IMR-90 (cell line): ENCODE measurements around the gene TNFRSF18.

Experiments
- BHLHE40 ChIP-seq: fragments of 150-350 bp; IDR thresholded peaks from 2 replicates; pipeline ENCODE4 v1.6.1; 2016; ENCODE audit warnings: mild to moderate bottlenecking, low read depth, low read length
- CEBPB ChIP-seq: IDR thresholded peaks from 2 replicates; pipeline ENCODE4 v1.6.1; 2012; ENCODE audit warnings: low read depth, low read length, improper control_type of control experiment
- CHD1 ChIP-seq: IDR thresholded peaks from 2 replicates; pipeline ENCODE4 v1.6.1; 2012; ENCODE audit warnings: low read depth, low read length, improper control_type of control experiment
- FOS ChIP-seq: fragments of 150-350 bp; IDR thresholded peaks from 2 replicates; pipeline ENCODE4 v1.6.1; 2016; ENCODE audit warnings: low read depth, low read length
- MAFK ChIP-seq: IDR thresholded peaks from 2 replicates; pipeline ENCODE4 v1.6.1; 2012; ENCODE audit warnings: low read depth, low read length, improper control_type of control experiment
- MAZ ChIP-seq: IDR thresholded peaks from 2 replicates; pipeline ENCODE4 v1.6.1; 2012; ENCODE audit warnings: low read depth, mild to moderate bottlenecking, low read length, improper control_type of control experiment, moderate library complexity, borderline replicate concordance
- MXI1 ChIP-seq: IDR thresholded peaks from 2 replicates; pipeline ENCODE4 v1.6.1; 2012; ENCODE audit warnings: low read depth, mild to moderate bottlenecking, low read length, moderate library complexity, borderline replicate concordance
- POLR2A ChIP-seq: IDR thresholded peaks from 2 replicates; pipeline ENCODE4 v1.6.1; 2012; ENCODE audit warnings: mild to moderate bottlenecking, low read depth, low read length
- RAD21 ChIP-seq: IDR thresholded peaks from 2 replicates; pipeline ENCODE4 v1.6.1; 2012; ENCODE audit warnings: low read length, improper control_type of control experiment
- RFX5 ChIP-seq: IDR thresholded peaks from 2 replicates; pipeline ENCODE4 v1.8.0; 2012; ENCODE audit warnings: low read depth, mild to moderate bottlenecking, low read length, moderate library complexity
- USF2 ChIP-seq: fragments of 150-350 bp; IDR thresholded peaks from 2 replicates; pipeline ENCODE4 v1.6.1; 2017; ENCODE audit warnings: mild to moderate bottlenecking, antibody characterized with exemption, low read length, low read depth
- TF ChIP-seq, protein P1 (sequence below): conservative IDR thresholded peaks from 2 replicates; pipeline ENCODE4 v1.5.1; 2012; ENCODE audit warnings: mild to moderate bottlenecking, low read depth, low read length, improper control_type of control experiment
- TF ChIP-seq, protein P2 (sequence below): fragments of 150-350 bp; IDR thresholded peaks from 2 replicates; pipeline ENCODE4 v1.6.1; 2016; ENCODE audit warnings: low read depth, mild to moderate bottlenecking, low read length, moderate library complexity, borderline replicate concordance

DNA sequence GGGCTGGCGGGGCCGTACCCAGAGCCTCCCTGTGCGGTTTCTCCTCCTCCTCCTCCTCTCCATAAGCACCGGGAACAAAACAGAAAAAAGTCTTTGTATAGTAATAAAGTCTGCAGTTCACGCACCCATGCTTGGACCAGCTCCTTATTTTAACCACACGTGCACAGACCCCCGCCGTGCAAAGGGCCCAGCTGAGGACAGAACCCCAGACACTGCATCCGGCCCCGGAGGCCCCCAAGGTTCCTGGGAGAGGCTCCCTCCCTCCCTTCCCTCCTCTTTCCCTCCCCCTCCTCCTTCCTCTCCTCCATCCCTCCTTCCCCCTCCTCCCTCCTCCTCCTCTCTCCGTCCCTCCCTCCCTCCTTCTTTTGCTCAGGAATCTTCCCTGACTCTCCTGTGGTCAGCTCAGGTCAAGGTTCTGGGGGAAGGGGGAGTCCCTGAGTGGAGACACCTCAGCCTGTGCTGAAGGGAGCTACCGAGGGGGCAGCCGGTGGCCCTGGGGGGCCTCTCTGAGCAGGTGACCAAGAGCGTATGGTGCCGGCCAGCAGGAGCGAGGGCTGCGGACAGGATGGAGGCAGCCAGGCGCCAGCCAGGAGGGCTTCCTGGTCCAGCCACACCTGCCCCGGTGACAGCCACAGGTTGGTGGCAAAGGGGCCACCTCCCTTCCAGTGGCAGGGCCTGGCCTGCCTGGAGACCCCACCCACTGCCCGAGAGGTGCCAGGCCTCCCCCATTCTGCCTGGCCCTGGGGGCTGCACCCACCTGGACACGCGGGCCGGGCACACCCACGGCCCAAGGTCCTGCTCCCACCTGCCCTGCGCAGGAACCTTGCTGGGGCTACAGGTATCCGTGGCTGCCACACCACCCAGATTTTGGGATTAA, 35.9 kb downstream of the TNFRSF18 start:
- TF ChIP-seq USF2 (no peak), MXI1 (no peak), CHD1 (no peak), MAZ (no peak), POLR2A (no peak), CEBPB (no peak), FOS (no peak), MAFK (no peak), RAD21 (no peak), BHLHE40 (no peak), RFX5 (no peak)
- TF ChIP-seq, protein P1, sequence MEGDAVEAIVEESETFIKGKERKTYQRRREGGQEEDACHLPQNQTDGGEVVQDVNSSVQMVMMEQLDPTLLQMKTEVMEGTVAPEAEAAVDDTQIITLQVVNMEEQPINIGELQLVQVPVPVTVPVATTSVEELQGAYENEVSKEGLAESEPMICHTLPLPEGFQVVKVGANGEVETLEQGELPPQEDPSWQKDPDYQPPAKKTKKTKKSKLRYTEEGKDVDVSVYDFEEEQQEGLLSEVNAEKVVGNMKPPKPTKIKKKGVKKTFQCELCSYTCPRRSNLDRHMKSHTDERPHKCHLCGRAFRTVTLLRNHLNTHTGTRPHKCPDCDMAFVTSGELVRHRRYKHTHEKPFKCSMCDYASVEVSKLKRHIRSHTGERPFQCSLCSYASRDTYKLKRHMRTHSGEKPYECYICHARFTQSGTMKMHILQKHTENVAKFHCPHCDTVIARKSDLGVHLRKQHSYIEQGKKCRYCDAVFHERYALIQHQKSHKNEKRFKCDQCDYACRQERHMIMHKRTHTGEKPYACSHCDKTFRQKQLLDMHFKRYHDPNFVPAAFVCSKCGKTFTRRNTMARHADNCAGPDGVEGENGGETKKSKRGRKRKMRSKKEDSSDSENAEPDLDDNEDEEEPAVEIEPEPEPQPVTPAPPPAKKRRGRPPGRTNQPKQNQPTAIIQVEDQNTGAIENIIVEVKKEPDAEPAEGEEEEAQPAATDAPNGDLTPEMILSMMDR: no peak
- TF ChIP-seq, protein P2, sequence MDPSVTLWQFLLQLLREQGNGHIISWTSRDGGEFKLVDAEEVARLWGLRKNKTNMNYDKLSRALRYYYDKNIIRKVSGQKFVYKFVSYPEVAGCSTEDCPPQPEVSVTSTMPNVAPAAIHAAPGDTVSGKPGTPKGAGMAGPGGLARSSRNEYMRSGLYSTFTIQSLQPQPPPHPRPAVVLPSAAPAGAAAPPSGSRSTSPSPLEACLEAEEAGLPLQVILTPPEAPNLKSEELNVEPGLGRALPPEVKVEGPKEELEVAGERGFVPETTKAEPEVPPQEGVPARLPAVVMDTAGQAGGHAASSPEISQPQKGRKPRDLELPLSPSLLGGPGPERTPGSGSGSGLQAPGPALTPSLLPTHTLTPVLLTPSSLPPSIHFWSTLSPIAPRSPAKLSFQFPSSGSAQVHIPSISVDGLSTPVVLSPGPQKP: no peak
